Measurements from ENCODE around the gene UBXN2A. TPM values are rescaled to one million over a fixed set of nuclear protein-coding genes. Genes with fewer than 3 reads are reported as not detected.
"Not testable (repeated sequence)": the region's sequence is repeated elsewhere in the genome, so short reads cannot be mapped to it uniquely, and the experiment has no call there.

The UBXN2A gene
- total RNA-seq, 4 donors from 2014 or later, result 8.4 to 16.1 (median 13.5) TPM

- DNase-seq (ENCODE audit: low spot score) (no peak), ATAC-seq (ENCODE audit: low FRiP score) (no peak)
- no peak for TF ChIP-seq CTCF (IDR thresholded peaks at IDR 0.05)
Measured at GRCh38 chr2:23941644-23942043, 1.4 kb downstream of the UBXN2A start.

DNA sequence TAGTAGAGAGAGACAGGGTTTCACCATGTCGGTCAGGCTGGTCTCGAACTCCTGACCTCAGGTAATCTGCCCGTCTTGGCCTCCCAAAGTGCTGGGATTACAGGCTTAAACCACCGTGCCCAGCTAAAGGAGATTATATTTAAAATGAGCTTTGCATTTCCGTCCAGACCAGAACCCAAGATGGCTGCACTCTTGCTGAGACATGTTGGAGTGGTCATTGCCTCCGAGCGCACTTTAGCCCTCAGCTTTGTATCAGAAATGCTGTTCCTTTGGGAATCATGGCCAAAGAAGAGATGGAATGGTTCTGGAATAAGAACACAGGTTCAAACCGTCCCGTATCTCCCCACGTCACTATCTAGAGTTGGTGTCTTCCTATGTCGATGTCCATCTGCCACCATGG, 3.4 kb downstream of the UBXN2A start:
- no peak for DNase-seq (ENCODE audit: low spot score)
- TF ChIP-seq CTCF (IDR thresholded peaks at IDR 0.05), result no peak
- ATAC-seq (ENCODE audit: low FRiP score), result no peak

- TF ChIP-seq CTCF (IDR thresholded peaks at IDR 0.05), result no peak
- ATAC-seq (ENCODE audit: low FRiP score), result no peak
- DNase-seq (ENCODE audit: low spot score), result no peak
Measured at GRCh38 chr2:23944527-23944926, 4.3 kb downstream of the UBXN2A start.

DNA sequence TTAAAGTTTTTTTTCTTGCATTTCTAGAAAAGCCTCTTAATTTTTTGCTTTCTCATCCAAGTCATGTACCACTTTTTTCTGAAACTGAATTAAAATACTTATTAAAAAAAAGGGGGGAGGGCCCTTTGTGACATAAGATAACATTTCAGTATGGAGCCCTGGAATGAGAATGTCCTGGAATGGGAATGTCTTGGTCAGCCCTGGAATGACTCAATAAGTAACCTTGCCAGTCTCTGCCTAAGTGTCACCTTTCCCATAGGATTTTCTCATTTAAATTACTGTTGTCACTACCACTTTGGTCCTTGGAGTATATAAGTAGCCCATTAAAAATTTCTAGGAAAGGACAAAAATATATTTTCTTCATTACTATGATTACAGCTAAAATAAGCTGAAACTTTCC, 4.7 kb downstream of the UBXN2A start:
- DNase-seq (ENCODE audit: low spot score) (no peak), ATAC-seq (ENCODE audit: low FRiP score) (no peak)
- no peak for TF ChIP-seq CTCF (IDR thresholded peaks at IDR 0.05)

DNA sequence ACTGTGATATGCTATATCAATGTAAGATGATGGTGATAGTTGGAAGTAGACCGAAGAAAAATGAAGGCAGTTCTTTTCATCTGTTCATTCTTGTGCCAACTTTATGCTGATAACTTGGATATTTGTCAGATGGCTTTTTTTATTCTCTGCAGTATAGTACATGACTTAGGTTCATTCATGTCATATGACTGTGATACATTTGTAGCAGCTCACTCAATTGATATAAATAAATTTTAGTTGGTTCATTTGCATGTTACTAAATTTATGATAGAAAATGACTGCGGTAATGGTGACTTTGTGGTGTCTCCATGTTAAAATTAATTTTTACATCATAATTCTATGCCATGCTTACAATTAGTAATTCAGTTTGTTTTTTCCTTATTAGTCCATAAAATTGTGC, 7.1 kb downstream of the UBXN2A start:
- no peak for TF ChIP-seq CTCF (IDR thresholded peaks at IDR 0.05)
- ATAC-seq (ENCODE audit: low FRiP score), result no peak
- DNase-seq (ENCODE audit: low spot score), result no peak

GRCh38 chr2:23952558-23952957, 12.3 kb downstream of the UBXN2A start:
- DNase-seq (ENCODE audit: low spot score); ATAC-seq (ENCODE audit: low FRiP score): not testable (repeated sequence)

DNA sequence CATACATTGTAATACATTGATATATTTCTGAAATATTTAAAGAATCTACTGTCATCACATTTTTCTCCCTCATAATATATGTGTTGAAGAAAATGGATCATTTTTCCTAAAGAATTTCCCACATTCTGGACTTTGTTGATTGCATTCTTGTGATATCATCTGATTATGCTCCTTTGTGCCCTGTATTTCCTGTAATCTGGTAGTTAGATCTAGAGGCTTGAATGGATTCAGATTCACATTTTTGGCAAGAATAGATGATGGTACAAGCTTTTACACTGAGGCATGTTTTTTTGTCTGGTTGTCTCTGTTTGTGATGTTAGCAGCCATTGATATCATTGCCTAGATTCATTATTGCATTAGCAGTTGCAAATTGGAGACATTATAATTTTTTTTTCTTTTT, 13.4 kb downstream of the UBXN2A start:
- ATAC-seq (ENCODE audit: low FRiP score) (no peak), DNase-seq (ENCODE audit: low spot score) (no peak)
- TF ChIP-seq CTCF (IDR thresholded peaks at IDR 0.05), result no peak
